Stimulated activated naive CD4-positive, alpha-beta T cell (primary cell): ENCODE results near the gene USP37.

Experiments used
- DNase-seq, 6 experiments: peaks; one replicate each; lab custom pipeline; 2025; lab: John Stamatoyannopoulos, UW

USP37 gene

GRCh38 chr2:218477247-218477646 is 90.9 kb downstream of the USP37 start:
- no peak for DNase-seq

DNA sequence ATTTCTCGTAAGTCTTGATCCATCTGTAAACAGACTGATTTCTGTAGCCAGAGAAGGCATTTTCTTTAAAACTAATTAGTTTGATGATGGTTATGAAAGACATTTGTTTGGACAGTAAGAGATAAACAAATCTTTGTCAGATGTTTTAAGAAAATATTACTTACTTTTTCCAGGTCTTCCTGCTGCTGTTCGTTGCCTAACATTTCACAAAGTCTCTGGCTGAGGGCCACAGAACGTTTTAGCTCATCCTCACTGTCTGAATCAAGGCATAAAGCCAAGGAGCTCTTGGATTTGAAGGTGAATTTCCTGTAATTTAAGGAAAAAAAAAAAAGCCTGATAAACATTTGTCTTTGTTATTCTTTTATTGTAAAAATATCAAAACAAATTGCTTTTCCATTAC is 91.5 kb downstream of the USP37 start:
- no peak for DNase-seq

DNA sequence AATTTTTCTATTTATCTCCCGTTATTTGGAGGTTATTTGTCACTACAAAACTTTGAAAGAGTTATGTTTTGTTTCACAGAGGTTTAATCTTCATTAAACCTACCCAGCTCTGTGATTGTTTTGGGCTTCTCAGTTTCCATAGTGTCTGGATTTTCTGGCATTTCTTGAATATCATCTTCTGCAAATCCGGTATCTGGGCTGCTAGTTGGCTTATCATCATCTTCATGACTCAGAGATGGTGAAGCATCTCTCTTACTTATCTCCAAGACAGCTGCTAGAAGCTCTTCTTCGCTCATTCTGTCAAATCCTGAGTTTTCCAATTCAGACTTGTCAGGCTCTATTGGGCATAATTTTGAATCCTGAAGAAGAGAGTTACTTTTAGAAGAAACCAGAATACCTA is 93.6 kb downstream of the USP37 start:
- no peak for DNase-seq

DNA sequence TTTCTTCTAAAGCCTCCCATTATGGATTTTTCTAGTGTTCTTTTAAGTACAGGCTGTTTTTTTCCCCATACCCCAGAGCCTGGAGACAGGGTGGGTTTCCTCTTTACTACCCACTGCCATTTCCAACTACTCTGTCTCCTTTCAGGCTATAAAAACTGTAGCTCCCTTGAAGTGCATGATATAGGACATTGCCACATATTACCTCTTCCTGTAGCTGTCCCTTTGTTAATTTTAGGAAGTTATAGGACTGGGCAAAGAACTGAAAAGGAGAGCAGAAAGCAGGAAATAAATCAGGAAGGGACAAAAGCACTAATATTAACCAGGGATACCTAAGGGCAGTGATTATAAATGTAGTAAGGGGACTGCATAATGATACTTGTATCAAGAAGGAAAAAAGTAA is 95.2 kb downstream of the USP37 start:
- no peak for DNase-seq

- no peak for DNase-seq
These were observed 96.2 kb downstream of the USP37 start for GRCh38 chr2:218471982-218472381.

GRCh38 chr2:218471036-218471435 is 97.1 kb downstream of the USP37 start:
- DNase-seq: no peak

DNA sequence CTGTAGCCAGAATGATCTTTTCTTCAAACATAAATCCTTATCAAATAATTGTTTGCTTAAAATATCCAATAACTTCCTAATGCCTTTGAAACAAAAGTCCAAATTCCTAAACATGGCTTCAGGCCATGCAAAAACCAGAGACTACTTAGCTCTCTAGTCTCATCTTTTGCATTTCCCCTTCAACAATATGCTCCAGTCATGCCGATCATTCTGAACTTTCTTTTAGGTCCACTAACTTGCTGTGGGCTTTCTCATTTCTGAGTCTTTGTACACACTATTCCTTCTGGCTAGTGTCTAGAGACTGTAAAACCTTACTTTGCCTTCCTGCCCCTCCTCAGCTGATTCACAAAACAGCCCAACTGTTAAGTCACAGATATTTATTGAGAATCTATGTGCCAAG is 97.7 kb downstream of the USP37 start:
- no peak for DNase-seq

GRCh38 chr2:218465987-218466633 is 102.0 kb downstream of the USP37 start:
- DNase-seq: peak in 1 of 6 experiments; percentile 27

DNA sequence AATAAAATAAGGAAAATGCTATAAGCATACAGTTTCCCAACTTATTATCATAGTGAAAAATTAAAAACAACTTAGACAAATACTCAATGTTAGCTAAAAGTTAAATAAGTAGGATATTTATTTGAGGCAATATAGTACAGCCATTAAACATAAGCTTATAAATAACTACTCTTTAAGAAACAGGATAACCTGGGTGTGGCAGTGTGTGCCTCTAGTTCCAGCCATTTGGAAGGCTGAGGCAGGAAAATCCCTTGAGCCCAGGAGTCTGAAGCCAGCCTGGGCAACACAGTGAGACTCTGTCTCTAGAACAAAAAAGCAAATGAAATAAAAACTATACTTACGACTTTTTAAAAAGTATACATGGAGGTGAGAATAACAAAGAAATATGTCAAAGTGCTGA is 109.6 kb downstream of the USP37 start:
- no peak for DNase-seq

DNA sequence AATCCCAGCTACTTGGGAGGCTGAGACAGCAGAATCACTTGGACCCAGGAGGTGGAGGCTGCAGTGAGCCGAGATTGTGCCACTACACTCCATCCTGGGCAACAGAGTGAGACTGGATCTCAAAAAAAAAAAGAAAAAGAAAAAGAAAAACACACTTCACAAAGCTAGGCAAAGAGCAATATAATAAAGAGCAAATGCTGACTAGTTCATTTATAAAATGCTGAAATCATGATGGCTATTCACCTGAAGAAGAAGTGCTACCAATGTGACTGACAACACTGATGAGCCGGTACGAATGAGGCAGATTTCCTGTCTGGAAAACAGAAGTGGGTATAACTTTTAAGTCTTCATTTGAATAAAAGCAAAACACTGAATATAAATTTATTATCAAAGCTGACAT is 111.3 kb downstream of the USP37 start:
- no peak for DNase-seq

- DNase-seq: no peak
These were observed 116.1 kb downstream of the USP37 start for GRCh38 chr2:218452079-218452478.

GRCh38 chr2:218448934-218449333 is 119.2 kb downstream of the USP37 start:
- no peak for DNase-seq

DNA sequence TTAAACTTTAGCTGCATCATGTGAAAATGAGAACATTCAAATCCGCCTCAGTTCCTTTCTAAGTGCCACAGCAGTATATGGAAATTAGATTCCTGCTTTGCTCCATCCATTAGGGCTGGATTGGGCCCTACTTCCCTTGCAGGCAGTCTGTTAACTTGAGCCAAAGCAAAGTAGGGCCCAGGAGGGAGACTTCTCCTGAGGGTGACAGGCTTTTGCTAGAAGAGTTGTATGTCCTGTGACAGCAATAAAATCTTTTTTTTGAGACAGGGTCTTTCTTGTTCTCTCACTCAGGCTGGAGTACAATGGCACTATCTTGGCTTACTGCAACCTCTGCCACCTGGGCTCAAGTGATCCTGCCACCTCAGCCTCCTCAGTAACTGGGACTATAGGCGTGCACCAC is 121.1 kb downstream of the USP37 start:
- no peak for DNase-seq

- no peak for DNase-seq
These were observed 121.6 kb downstream of the USP37 start for GRCh38 chr2:218446547-218446946.

- DNase-seq: no peak
These were observed 122.5 kb downstream of the USP37 start for GRCh38 chr2:218445602-218446001.

DNA sequence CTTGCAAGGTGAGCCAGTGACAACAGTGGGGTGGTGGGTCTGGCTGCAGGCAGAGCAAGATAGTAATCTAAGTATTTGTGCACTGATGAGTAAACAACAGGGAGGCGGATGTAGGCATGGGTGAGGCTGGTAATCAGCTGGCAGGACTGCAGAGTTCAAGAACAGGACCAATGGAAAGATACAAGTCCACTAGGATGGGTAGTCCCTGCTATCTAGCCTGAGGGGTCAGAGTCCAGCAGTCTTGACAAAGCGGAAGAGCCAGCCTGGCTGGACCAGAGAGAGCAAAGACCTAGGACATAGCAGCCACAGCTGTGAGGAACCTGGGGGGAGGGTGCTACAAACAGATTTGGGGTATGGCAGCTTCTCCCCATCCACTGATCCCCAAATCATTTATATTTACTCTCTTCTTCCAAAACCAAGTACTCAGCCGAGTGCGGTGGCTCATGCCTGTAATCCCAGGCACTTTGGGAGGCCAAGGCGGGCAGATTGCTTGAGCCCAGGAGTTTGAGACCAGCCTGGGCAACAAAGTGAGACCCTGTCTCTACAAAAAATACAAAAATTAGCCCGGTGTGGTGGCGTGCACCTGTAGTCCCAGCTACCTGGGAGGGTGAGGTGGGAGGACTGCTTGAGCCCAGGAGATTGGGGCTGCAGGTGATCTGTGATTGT is 123.3 kb downstream of the USP37 start:
- DNase-seq: no peak

DNA sequence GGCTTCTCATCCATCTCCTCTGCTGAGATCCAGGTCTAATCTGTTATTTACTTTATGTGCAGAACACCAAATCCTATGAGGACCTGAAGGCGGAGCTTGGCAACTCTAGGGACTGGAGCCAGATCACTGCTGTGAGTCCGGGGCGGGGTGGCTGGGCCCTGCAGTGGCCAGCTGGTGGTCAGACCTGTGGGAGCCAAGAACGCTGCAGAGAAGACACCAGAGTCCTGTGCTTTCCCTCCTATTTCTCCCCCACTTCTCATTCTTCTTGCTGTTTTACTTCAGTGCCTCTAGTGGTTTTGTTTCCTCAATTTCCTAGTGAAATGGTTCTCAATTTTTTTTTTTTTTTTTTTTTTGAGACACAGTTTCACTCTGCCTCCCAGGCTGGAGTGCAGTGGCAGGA is 129.6 kb downstream of the USP37 start:
- DNase-seq: no peak

DNA sequence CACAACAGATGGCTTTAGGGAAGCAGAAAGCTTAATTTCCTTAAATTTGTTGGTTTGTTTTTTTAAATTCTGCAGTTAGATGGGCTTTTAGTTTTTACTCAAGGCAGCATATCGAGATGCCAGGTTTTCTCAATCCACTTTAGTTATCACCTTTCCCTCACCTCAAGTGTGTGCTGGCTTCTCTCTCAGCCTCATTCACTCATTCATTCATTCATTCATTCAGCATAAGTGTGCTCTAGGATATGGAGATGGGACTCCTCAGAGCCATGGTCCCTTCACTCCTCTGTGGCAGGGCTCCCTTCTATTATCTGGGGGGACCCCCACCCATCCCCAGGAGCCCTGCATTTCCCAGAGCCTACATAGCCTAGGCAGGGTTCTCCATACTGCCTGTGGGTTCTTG is 130.2 kb downstream of the USP37 start:
- DNase-seq: no peak

- DNase-seq: no peak
These were observed 131.2 kb downstream of the USP37 start for GRCh38 chr2:218436992-218437391.

- DNase-seq: no peak
These were observed 132.9 kb downstream of the USP37 start for GRCh38 chr2:218435003-218435982.

- no peak for DNase-seq
These were observed 133.7 kb downstream of the USP37 start for GRCh38 chr2:218434456-218434855.

GRCh38 chr2:218432676-218433365 is 135.3 kb downstream of the USP37 start:
- DNase-seq: no peak
